Stimulated activated naive CD8-positive, alpha-beta T cell treated with anti-CD3 and anti-CD28 coated beads, Interleukin-15, Interleukin-2, amounts not matched to agents 100 ng/mL and 50 ng/mL, for 24 hours (primary cell): ENCODE measurements around the gene LMAN2.
A peak's percentile ranks its signal among the peaks of the same experiment; 100 is the strongest.
"Not testable (repeated sequence)": the region's sequence is repeated elsewhere in the genome, so short reads cannot be mapped to it uniquely, and the experiment has no call there.

Experiments
- H3K27ac Mint-ChIP-seq: one replicate; pipeline ENCODE4 v1.8.0; 2021; ENCODE audit warnings: mild to moderate bottlenecking, mixed read lengths
- H3K27me3 Mint-ChIP-seq: one replicate; pipeline ENCODE4 v1.8.0; 2021; ENCODE audit warnings: mixed read lengths
- H3K36me3 Mint-ChIP-seq: one replicate; pipeline ENCODE4 v1.8.0; 2021; ENCODE audit warnings: low read depth, mixed read lengths
- H3K4me1 Mint-ChIP-seq: one replicate; pipeline ENCODE4 v1.8.0; 2021; ENCODE audit warnings: low read depth, mixed read lengths
- H3K4me3 Mint-ChIP-seq: one replicate; pipeline ENCODE4 v1.8.0; 2021; ENCODE audit warnings: mild to moderate bottlenecking, mixed read lengths
- H3K9me3 Mint-ChIP-seq: one replicate; pipeline ENCODE4 v1.8.0; 2021; ENCODE audit warnings: mixed read lengths

The LMAN2 gene

DNA sequence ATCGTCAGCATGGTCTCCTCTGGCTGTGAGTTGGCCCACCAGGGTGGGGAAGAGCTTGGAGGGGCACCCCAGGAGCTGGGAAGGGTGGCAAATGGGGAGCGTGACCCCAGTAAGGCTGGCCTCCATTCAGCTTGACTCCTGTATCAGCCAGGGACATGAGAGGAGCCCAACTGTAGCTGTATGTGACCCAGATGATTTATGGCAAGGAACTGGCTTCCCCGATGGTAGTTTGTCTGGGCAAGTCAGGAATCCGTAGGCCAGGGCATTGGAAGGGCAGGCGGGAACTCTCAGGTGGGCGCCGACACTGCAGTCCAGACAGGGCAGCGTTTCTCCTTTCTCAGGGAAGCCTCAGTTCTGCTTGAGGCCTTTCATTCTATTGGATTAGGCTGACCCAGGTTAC, 35.1 kb upstream of the LMAN2 start:
- Mint-ChIP-seq H3K36me3 (no peaks in the 10 kb centered on the region), H3K27ac (no peak overlapping the region), H3K4me1 (peaks cover 47% of the 10 kb centered on the region), H3K4me3 (no peak overlapping the region), H3K9me3 (no peaks in the 10 kb centered on the region), H3K27me3 (no peaks in the 10 kb centered on the region)

DNA sequence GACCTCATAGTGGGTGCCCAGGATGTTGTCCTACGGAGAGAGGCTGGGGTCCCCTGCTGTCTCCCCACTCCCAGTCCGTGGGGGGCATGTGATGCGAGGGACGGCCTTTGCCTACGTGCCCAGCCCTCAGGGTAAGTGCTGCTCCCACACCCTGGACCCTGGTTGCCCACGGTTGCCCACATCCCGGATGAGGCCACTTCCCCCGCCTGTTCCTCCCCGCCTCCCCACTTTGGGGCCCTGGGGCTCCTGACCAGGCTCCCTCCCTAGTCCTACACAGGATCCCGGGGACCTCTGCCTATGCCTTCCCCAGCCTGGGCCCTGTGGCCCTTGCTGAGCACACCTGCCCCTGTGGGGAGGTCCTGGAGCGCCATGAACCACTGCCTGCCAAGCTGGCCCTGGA, 34.3 kb upstream of the LMAN2 start:
- H3K4me1 Mint-ChIP-seq, result peaks cover 39% of the 10 kb centered on the region
- H3K27ac Mint-ChIP-seq, result no peak overlapping the region
- no peak overlapping the region for H3K4me3 Mint-ChIP-seq
- no peaks in the 10 kb centered on the region for H3K36me3 Mint-ChIP-seq
- no peaks in the 10 kb centered on the region for H3K9me3 Mint-ChIP-seq
- H3K27me3 Mint-ChIP-seq, result no peaks in the 10 kb centered on the region

DNA sequence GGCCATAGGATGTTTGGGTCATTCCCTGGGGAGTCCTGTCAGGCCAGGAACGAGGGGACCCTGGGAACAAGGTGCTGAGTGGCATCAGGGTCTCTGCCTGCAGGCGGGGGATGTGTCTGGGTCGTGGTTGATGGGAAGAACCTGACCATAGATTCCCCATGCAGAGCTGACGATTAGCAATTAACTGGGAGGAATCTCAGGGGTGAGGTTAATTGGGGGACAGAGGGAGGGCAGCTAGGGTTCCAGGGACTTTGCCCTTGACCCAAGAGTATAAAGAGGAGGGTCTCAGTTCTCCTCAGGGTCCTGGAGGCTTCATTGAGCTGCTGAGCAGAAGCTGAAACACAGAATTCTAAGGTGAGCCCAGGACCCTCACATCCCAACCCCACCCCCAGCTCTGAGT, 32.7 kb upstream of the LMAN2 start, which contains the start of gene SLC34A1:
Gene SLC34A1, plus strand, starts transcription at position 301 of the 400 bp plus-strand sequence. CDS start 1,308 bp downstream, outside the sequence.
- no peak within 1 kb of the TSS for H3K4me3 Mint-ChIP-seq
- no peaks in the 10 kb centered on the region for H3K27me3 Mint-ChIP-seq
- H3K27ac Mint-ChIP-seq, result no peak within 1 kb of the TSS
- no peaks in the 10 kb centered on the region for H3K9me3 Mint-ChIP-seq
- H3K36me3 Mint-ChIP-seq, result no peaks in the 10 kb centered on the region
- H3K4me1 Mint-ChIP-seq, result peaks cover 34% of the 10 kb centered on the region

DNA sequence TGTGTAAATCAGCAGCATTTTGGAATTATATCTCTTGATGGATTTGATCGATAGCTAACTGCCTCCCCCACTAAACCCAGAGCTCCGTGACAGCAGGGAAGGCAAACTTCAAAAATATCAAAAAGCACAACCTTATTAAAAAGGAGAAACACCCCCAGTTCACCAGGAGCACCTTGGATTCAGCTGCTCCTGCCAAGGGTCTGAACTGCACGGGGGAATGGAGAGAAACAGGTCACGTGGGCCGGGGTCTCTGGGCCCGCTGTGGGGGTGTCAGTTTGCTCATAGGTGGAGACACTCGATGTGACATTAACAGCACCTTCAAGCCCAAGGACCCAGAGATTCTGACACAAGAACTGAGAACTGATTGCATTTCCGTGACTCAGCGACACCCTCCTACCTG, 31.7 kb upstream of the LMAN2 start:
- Mint-ChIP-seq H3K4me1 (peaks cover 27% of the 10 kb centered on the region), H3K9me3 (no peaks in the 10 kb centered on the region), H3K4me3 (no peak overlapping the region), H3K27ac (no peak overlapping the region), H3K36me3 (no peaks in the 10 kb centered on the region), H3K27me3 (no peaks in the 10 kb centered on the region)

DNA sequence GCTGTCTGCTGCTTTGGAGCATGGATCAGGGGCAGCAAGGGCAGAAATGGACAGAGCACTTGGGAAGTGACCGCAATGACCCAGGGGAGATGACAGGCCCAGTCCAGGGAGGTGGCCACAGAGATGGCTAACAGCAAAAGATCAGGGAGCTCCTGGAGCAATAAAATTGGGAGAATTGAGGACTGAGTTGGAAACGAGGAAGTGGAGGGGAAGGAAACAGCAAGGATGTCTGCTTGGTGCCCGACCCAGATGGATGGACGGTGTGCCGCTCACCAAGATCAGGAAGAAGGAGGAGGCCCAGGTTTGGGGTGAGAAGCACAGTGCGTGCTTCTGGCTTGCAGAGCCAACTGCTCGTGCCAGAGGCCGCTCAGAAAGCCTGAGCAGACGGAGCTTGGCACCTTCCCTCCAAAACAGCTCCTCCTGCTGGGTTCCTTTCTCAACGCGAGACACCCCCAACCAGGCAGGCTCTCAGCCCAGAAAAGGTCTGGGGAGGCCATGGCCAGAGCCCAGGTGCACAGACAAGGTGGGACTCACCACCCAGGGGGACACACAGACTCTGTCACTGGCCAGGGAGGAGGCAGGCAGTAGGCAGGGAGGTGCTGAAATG, 31.1 kb upstream of the LMAN2 start:
- Mint-ChIP-seq H3K27ac (no peak overlapping the region), H3K9me3 (no peaks in the 10 kb centered on the region), H3K4me1 (peaks cover 24% of the 10 kb centered on the region), H3K27me3 (no peaks in the 10 kb centered on the region), H3K36me3 (no peaks in the 10 kb centered on the region), H3K4me3 (no peak overlapping the region)

DNA sequence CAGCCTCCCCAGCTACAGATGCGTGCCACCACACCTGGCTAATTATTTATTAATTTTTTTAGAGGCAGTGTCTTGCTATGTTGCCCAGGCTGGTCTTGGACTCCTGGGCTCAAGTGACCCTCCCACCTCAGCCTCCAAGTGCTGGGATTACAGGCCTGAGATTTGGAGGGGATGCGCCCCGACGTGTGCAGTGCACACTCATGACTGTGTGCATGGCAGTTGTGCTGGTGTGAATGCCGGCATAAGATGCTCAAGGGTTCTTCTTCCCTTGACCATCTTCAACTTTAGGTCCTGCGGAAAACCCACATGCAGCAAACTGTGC, 29.3 kb upstream of the LMAN2 start:
- Mint-ChIP-seq H3K27me3 (no peaks in the 10 kb centered on the region), H3K4me1 (peaks cover 24% of the 10 kb centered on the region), H3K27ac (no peak overlapping the region), H3K4me3 (no peak overlapping the region), H3K9me3 (no peaks in the 10 kb centered on the region), H3K36me3 (no peaks in the 10 kb centered on the region)

DNA sequence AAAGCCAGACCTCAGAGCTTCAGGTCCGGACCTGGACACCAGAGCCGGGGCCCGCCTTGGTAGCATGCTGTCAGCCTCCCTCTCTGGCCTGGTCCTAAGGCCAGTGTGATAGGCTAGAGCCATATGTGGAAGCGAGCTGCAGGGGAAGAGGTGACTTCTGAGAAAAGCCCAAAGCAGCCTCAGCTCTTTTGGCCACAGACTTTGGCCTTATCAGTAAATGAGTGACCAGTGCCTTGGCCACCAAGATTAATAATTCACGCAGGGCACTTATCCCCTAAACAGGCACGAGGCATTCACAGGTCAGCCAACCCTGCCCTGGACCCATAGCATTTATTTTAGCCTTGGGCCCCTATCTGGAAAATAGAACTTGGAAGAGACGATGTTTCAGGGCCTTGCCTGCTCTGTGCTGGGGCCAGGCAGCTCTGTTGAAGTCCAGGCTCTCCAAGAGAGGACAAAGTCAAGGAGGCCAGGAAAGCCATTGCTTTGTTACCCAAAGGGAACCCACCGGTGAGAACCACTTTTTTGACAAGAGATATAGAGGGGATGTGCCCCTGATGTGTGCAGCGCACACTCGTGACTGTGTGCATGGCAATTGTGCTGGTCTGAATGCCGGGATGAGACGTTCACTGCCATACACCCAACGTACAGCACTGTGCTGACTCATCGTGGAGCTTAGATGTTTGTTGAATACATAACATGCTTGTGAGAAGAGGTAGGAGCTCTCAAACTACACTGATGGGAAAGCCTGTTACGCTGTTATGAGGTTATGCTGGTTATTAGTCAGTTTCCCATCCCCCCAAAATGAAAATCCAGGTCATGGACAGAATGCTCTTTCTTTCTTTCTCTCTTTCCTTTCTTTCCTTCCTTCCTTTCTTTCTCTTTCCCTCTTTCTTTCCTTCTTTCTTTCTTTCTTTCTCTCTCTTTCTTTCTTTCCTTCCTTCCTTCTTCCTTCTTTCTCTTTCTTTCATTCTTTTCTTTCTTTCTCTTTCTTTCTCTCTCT, 27.7 kb upstream of the LMAN2 start:
- Mint-ChIP-seq H3K27me3 (no peaks in the 10 kb centered on the region), H3K27ac (no peak overlapping the region), H3K9me3 (no peaks in the 10 kb centered on the region), H3K4me1 (peaks cover 23% of the 10 kb centered on the region), H3K36me3 (no peaks in the 10 kb centered on the region), H3K4me3 (no peak overlapping the region)

DNA sequence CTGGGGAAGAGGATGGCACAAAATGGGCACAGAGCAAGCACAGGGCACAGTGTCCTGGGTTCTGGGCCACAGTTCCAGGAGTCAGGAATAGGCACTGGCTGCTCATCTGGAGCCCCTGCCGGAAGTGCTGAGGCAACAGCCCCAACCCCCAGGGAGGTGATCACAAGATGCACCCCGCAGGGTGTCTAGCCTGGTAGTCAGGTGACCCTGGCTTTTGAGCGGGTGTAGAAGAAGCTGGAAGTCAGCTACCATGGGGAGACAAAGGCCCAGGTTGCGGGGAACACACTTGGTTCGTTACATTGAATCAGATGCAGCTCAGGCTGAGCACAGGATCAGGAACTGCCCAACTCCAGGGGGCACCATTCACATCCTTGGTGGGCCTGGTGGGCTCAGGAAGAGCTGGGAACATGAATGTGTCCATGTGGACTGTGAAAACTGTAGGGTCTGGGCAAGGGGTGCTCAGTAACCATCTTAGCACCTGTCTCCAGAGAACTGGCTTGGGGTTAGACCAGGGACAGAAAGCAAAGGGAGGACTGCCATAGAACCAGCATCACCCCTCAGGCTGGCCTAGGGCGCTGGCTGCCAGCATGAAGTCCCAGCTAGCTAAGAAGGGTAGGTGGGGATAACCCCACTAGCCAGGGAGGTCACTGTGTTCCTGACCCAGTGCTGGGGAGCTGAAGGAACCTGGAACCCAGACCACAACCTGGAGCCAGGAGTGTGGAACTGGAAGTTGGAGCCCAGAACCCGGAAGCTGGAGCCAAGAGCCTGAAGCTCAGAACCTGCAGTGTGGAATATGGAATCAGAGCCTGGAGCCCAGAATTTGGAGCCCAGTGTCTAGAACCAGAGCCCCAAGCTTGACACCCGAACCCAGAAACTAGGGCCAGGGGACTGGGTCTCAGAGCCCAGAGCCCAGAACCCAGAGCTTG, 26.6 kb upstream of the LMAN2 start:
- Mint-ChIP-seq H3K36me3 (no peaks in the 10 kb centered on the region), H3K27ac (no peak overlapping the region), H3K9me3 (no peaks in the 10 kb centered on the region), H3K4me1 (peaks cover 34% of the 10 kb centered on the region), H3K27me3 (no peaks in the 10 kb centered on the region), H3K4me3 (no peak overlapping the region)

DNA sequence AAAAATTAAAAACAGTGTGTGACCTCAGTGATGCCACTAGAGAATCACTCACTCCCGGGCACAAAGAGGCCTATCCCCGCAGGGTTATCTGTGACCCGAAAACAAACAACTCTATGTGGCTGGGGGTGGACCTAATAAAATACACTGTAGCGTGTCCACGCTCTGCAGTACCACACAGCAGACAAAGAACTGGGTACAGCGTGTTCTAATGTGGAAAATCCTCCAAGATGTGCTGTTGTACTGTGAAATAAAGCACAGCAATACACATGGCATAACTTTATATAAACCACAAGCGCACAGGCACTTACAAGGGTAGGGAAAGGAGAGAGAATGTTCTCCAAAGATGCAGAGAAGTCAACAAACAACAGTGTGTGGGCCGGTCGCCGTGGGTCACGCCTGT, 24.6 kb upstream of the LMAN2 start:
- peaks cover 48% of the 10 kb centered on the region for H3K4me1 Mint-ChIP-seq
- no peaks in the 10 kb centered on the region for H3K27me3 Mint-ChIP-seq
- no peak overlapping the region for H3K4me3 Mint-ChIP-seq
- H3K27ac Mint-ChIP-seq, result no peak overlapping the region
- no peaks in the 10 kb centered on the region for H3K9me3 Mint-ChIP-seq
- no peaks in the 10 kb centered on the region for H3K36me3 Mint-ChIP-seq

DNA sequence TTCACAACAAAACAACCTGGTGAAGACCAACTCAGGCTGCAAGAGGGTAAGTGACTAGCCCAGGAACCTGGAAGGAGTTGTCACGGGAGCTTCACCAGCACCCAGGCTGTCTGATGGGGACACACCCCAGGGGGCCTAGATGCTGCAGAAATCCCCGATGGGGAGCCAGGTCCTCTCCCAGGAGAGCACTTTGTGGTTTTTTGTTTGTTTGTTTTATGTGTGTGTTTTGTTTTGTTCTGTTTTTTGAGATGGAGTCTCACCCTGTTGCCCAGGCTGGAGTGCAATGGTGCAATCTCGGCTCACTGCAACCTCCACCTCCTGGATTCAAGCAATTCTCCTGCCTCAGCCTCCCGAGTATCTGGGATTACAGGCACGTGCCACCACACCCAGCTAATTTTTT, 24.0 kb upstream of the LMAN2 start:
- H3K9me3 Mint-ChIP-seq, H3K27me3 Mint-ChIP-seq, H3K36me3 Mint-ChIP-seq, H3K27ac Mint-ChIP-seq, H3K4me3 Mint-ChIP-seq: not testable (repeated sequence)
- peaks cover 48% of the 10 kb centered on the region for H3K4me1 Mint-ChIP-seq

DNA sequence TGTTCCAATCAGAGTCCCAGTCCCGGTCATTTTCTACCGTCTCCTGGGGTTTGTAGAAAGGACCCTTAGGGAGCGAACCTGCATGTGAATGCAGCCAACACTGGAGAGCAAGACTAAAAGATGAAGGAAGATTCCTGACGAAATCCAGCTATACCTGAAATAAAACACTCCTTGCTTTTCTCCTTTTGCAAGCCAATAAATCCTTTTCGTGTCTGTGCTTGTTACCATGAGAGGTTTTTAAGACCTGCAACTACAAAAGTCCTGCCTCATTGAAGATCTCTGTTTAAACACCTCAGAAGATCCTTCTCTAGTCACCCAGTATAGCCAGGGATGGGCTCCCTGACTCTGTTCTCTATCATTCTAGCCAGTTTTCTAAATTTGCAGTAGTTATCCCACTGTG, 22.7 kb upstream of the LMAN2 start:
- Mint-ChIP-seq H3K4me3 (no peak overlapping the region), H3K4me1 (peaks cover 47% of the 10 kb centered on the region), H3K27ac (peak overlapping the region; percentile 70), H3K27me3 (no peaks in the 10 kb centered on the region), H3K36me3 (peaks cover 7% of the 10 kb centered on the region), H3K9me3 (no peaks in the 10 kb centered on the region)

DNA sequence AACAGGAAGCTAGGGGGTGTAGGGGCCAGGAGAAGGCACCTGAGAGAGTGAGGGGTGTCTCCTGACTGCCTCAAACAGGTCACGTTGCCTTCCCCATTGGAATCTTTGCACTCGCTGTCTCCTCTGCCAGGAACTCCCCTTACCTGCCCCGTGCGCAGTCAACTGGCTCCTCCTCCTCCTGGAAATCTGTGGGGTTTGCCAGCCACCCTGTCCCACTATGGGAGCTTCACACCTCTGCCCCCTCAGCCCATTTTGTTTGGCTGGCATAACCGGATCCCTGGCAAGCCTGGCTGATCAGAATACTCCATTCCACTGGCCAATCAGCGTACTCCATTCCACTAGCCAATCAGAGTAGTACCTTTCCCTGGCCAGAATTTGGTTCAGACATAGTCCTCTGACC, 22.3 kb upstream of the LMAN2 start:
- Mint-ChIP-seq H3K4me3 (no peak overlapping the region), H3K36me3 (peaks cover 11% of the 10 kb centered on the region), H3K27me3 (no peaks in the 10 kb centered on the region), H3K9me3 (no peaks in the 10 kb centered on the region), H3K27ac (peak overlapping the region; percentile 70), H3K4me1 (peaks cover 48% of the 10 kb centered on the region)

DNA sequence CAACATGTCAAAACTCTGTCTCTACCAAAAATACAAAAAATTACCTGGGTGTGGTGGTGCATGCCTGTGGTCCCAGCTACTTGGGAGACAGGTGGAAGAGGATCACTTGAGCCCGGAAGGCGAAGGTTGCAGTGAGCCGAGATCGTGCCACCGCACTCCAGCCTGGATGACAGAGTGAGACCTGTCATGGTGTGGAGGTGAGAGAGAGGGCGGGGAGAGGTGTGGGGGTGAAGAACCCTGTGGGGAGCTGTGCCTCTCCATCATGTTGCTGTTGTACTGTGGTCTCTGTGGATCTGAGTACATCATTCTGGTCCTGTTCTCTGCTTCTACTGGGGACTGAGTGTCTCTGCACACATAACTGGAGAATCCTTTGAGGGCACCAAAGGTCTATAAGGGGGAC, 21.4 kb upstream of the LMAN2 start:
- H3K36me3 Mint-ChIP-seq, result peaks cover 20% of the 10 kb centered on the region

DNA sequence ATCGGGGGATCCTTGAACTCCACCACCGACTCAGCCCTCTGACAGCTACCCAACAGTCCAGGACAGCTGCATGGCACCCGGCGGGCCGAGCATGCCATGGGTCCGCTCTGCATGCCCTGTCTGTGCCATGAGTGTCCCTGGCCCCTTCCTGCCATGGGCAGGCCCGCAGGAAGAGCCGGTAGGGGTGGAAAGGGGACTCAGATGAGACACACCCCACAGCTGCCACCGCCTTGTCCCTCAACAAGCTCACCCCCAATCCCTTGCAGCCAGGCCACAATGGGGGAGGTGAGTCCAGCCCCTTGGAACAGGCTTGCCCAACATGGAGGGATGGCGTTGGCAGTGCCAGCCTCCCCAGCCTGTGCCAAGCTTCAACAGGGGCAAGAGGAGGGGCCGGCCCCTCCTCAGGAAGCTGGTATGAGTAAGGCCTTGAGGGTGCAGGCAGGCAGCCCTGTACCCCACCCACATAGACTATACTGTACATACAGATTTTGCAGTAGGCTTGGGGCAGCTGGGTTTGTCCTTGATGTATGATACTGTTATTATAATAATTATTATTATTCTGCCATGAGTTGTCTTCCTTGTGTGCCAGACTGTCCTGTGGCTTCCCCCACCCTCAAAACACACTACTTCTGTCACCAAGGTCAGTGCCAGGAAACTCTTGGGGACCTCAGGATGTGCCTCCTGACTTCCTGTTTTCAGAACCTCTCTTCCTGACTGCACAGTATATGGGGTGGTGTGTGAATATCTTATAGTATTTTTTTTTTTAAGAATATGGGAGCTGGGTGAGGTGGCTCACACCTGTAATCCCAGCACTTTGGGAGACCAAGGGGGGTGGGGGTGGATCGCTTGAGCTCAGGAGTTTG, 20.8 kb upstream of the LMAN2 start:
- H3K36me3 Mint-ChIP-seq, result peaks cover 20% of the 10 kb centered on the region
- peaks cover 55% of the 10 kb centered on the region for H3K4me1 Mint-ChIP-seq
- H3K27ac Mint-ChIP-seq, result peak overlapping the region; percentile 71
- no peaks in the 10 kb centered on the region for H3K9me3 Mint-ChIP-seq
- H3K27me3 Mint-ChIP-seq, result no peaks in the 10 kb centered on the region
- no peak overlapping the region for H3K4me3 Mint-ChIP-seq

More for the DNA sequence above, 21.4 kb upstream of the LMAN2 start:
- Mint-ChIP-seq H3K9me3 (no peaks in the 10 kb centered on the region), H3K27me3 (no peaks in the 10 kb centered on the region), H3K4me1 (peaks cover 55% of the 10 kb centered on the region), H3K27ac (peak overlapping the region; percentile 71), H3K4me3 (no peak overlapping the region)
